ENCODE measurements around the gene DCX.

The DCX gene

DNA sequence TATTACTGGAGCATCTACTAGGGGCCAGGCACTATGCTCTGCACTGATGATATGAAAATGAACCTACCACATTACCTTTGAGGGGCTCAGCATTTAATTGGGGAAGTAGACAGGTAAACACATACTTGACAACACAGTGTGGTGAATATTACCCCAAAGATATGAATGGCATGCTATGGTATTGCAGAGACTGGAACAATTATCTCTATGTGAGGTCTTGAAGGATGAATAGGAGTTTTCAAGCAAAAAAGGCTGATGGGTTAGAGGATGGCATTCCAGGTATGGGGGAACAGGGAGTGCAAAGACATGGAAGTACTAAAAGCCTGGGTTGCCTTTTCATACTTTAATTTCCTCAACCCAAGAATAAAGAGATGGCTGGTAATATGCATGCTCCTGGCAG lies 82.6 kb downstream of the DCX start:
- no peak overlapping the region for H3K27ac ChIP-seq (ENCODE audit: low read depth, low read length)
- no peaks in the 10 kb centered on the region for H3K9me3 ChIP-seq (ENCODE audit: insufficient read depth, low read length)
- no peaks in the 10 kb centered on the region for H4K20me1 ChIP-seq (ENCODE audit: low read depth, low read length)
- no peaks in the 10 kb centered on the region for H3K36me3 ChIP-seq (ENCODE audit: low read length)
- TF ChIP-seq EZH2phosphoT487 (conservative IDR thresholded peaks at IDR 0.05; ENCODE audit: low read length), result no peak
- no peak for TF ChIP-seq CTCF (IDR thresholded peaks at IDR 0.05; ENCODE audit: insufficient read depth, low read length, poor library complexity, severe bottlenecking)
- H3K27me3 ChIP-seq (ENCODE audit: low read length), result no peaks in the 10 kb centered on the region
- H3K9me2 ChIP-seq (replicated peaks; ENCODE audit: insufficient read depth, low read length), result no peaks in the 10 kb centered on the region
- H3K4me2 ChIP-seq (ENCODE audit: low read depth, low read length, poor library complexity, severe bottlenecking), result no peak overlapping the region
- no peaks in the 10 kb centered on the region for H3F3A ChIP-seq (ENCODE audit: insufficient read depth)
- no peaks in the 10 kb centered on the region for H3K79me2 ChIP-seq (ENCODE audit: insufficient read depth, low read length)
- H2AFZ ChIP-seq (ENCODE audit: low read depth, low read length, severe bottlenecking), result no peak overlapping the region
- H3K9ac ChIP-seq (ENCODE audit: low read length), result no peak overlapping the region
- no peak overlapping the region for H3K4me3 ChIP-seq (ENCODE audit: insufficient read depth, low read length, poor library complexity, severe bottlenecking)

DNA sequence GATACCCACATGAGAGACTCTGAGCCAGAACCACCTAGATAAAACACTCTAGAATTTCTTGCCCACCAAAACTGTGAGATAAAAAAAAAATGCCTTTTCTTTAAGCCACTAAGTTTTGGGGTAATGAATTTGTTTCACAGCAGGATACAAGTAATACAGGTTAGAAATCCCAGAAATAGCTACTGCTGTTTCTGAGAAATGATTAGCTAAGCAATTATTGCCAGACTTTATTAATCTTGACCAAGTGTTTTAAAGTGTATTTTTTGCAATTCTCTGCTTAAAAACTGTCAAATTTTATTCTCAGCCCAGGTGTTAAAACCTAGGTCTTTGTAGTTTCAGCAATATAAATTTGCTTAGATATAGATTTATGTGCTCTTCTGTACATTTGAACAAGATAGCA lies 83.1 kb downstream of the DCX start:
- Histone ChIP-seq H2AFZ (ENCODE audit: low read depth, low read length, severe bottlenecking) (no peak overlapping the region), H3K9ac (ENCODE audit: low read length) (no peak overlapping the region), H4K20me1 (ENCODE audit: low read depth, low read length) (no peaks in the 10 kb centered on the region), H3K4me2 (ENCODE audit: low read depth, low read length, poor library complexity, severe bottlenecking) (no peak overlapping the region), H3K27me3 (ENCODE audit: low read length) (no peaks in the 10 kb centered on the region), H3K27ac (ENCODE audit: low read depth, low read length) (no peak overlapping the region), H3K9me2 (replicated peaks; ENCODE audit: insufficient read depth, low read length) (no peaks in the 10 kb centered on the region), H3K9me3 (ENCODE audit: insufficient read depth, low read length) (no peaks in the 10 kb centered on the region), H3K4me3 (ENCODE audit: insufficient read depth, low read length, poor library complexity, severe bottlenecking) (no peak overlapping the region), H3K79me2 (ENCODE audit: insufficient read depth, low read length) (no peaks in the 10 kb centered on the region), H3K36me3 (ENCODE audit: low read length) (no peaks in the 10 kb centered on the region), H3F3A (ENCODE audit: insufficient read depth) (no peaks in the 10 kb centered on the region)
- TF ChIP-seq EZH2phosphoT487 (conservative IDR thresholded peaks at IDR 0.05; ENCODE audit: low read length) (no peak), CTCF (IDR thresholded peaks at IDR 0.05; ENCODE audit: insufficient read depth, low read length, poor library complexity, severe bottlenecking) (no peak)

DNA sequence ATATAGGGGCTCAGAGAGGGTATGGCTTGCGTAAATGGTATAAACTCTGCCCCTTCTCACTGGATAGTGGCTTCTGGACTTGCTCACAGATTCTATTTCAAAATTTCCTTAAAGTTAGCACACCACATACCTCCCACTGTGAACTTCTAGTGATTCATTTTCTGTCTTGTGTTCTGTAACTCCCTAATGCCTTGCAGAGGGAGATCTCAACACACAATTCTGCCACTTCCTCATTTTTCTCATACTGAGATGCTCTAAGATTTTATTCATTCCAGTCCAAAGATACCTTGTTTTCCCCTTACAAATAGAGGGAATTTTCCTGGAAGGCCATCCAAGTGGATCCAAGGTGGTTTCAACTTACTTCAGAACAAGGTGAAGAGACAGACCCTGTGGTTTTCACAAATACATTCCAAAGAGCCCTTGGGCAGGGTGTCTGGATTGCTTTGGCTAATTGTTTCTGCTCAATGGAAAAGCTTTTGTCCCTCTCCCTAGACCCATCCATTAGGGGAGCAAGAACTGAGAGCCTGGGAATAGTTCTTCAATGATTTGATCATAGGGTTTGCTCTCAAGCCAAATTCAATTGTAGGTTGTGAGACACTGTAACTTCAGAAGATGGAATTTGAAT lies 89.6 kb downstream of the DCX start:
- Histone ChIP-seq H4K20me1 (ENCODE audit: low read depth, low read length) (no peaks in the 10 kb centered on the region), H2AFZ (ENCODE audit: low read depth, low read length, severe bottlenecking) (no peak overlapping the region), H3K4me3 (ENCODE audit: insufficient read depth, low read length, poor library complexity, severe bottlenecking) (no peak overlapping the region), H3K36me3 (ENCODE audit: low read length) (no peaks in the 10 kb centered on the region), H3F3A (ENCODE audit: insufficient read depth) (no peaks in the 10 kb centered on the region), H3K27me3 (ENCODE audit: low read length) (no peaks in the 10 kb centered on the region), H3K9me2 (replicated peaks; ENCODE audit: insufficient read depth, low read length) (no peaks in the 10 kb centered on the region), H3K9ac (ENCODE audit: low read length) (no peak overlapping the region), H3K27ac (ENCODE audit: low read depth, low read length) (no peak overlapping the region), H3K79me2 (ENCODE audit: insufficient read depth, low read length) (no peaks in the 10 kb centered on the region), H3K9me3 (ENCODE audit: insufficient read depth, low read length) (no peaks in the 10 kb centered on the region), H3K4me2 (ENCODE audit: low read depth, low read length, poor library complexity, severe bottlenecking) (no peak overlapping the region)
- no peak for TF ChIP-seq EZH2phosphoT487 (conservative IDR thresholded peaks at IDR 0.05; ENCODE audit: low read length)
- TF ChIP-seq CTCF (IDR thresholded peaks at IDR 0.05; ENCODE audit: insufficient read depth, low read length, poor library complexity, severe bottlenecking), result no peak
